HEK293 (cell line): Measurements from ENCODE around the gene OSBP.

Experiments
- EGR2 ChIP-seq: fragments of 450-650 bp; formaldehyde crosslinking; IDR thresholded peaks from 2 replicates; pipeline ENCODE4 v1.5.1; 2016; ENCODE audit warnings: low read depth, missing biosample characterization, missing genetic modification characterization
- FEZF1 ChIP-seq: fragments of 450-650 bp; formaldehyde crosslinking; IDR thresholded peaks from 2 replicates; pipeline ENCODE4 v1.5.1; 2016; ENCODE audit warnings: missing biosample characterization, missing genetic modification characterization
- GFI1B ChIP-seq: fragments of 450-650 bp; formaldehyde crosslinking; IDR thresholded peaks from 2 replicates; pipeline ENCODE4 v1.5.1; 2016; ENCODE audit warnings: missing biosample characterization, missing genetic modification characterization
- GLIS1 ChIP-seq: fragments of 450-650 bp; formaldehyde crosslinking; IDR thresholded peaks from 2 replicates; pipeline ENCODE4 v1.5.1; 2016; ENCODE audit warnings: missing biosample characterization, missing genetic modification characterization
- GLIS2 ChIP-seq: fragments of 450-650 bp; formaldehyde crosslinking; IDR thresholded peaks from 2 replicates; pipeline ENCODE4 v1.5.1; 2016; ENCODE audit warnings: missing biosample characterization, missing genetic modification characterization
- HOXC10 ChIP-seq: sonication (generic); formaldehyde crosslinking; IDR thresholded peaks from 2 replicates; pipeline ENCODE4 v1.8.1; 2023; ENCODE audit warnings: mild to moderate bottlenecking, missing genetic modification reagents
- MEIS1 ChIP-seq: sonication (generic); formaldehyde crosslinking; IDR thresholded peaks from 2 replicates; pipeline ENCODE4 v1.8.1; 2022; ENCODE audit warnings: missing genetic modification reagents, mild to moderate bottlenecking, borderline replicate concordance
- PRDM10 ChIP-seq: fragments of 450-650 bp; formaldehyde crosslinking; IDR thresholded peaks from 2 replicates; pipeline ENCODE4 v1.5.1; 2016; ENCODE audit warnings: missing biosample characterization, missing genetic modification characterization
- ZBTB48 ChIP-seq: fragments of 450-650 bp; formaldehyde crosslinking; IDR thresholded peaks from 2 replicates; pipeline ENCODE4 v1.5.1; 2016; ENCODE audit warnings: missing biosample characterization, missing genetic modification characterization
- ZFHX2 ChIP-seq: fragments of 450-650 bp; formaldehyde crosslinking; conservative IDR thresholded peaks from 2 replicates; pipeline ENCODE4 v1.5.1; 2016; ENCODE audit warnings: missing biosample characterization, missing genetic modification characterization
- ZNF175 ChIP-seq: fragments of 450-650 bp; formaldehyde crosslinking; IDR thresholded peaks from 2 replicates; pipeline ENCODE4 v1.5.1; 2016; ENCODE audit warnings: missing biosample characterization, missing genetic modification characterization
- ZNF19 ChIP-seq: fragments of 450-650 bp; formaldehyde crosslinking; IDR thresholded peaks from 2 replicates; pipeline ENCODE4; 2016; ENCODE audit warnings: missing biosample characterization, missing genetic modification characterization, low read depth
- ZNF202 ChIP-seq: fragments of 450-650 bp; formaldehyde crosslinking; IDR thresholded peaks from 2 replicates; pipeline ENCODE4 v1.5.1; 2016; ENCODE audit warnings: missing biosample characterization, missing genetic modification characterization, borderline replicate concordance
- ZNF248 ChIP-seq: fragments of 450-650 bp; formaldehyde crosslinking; IDR thresholded peaks from 2 replicates; pipeline ENCODE4 v1.5.1; 2017; ENCODE audit warnings: missing biosample characterization, missing genetic modification characterization
- ZNF292 ChIP-seq: fragments of 450-650 bp; formaldehyde crosslinking; IDR thresholded peaks from 2 replicates; pipeline ENCODE4 v1.5.1; 2016; ENCODE audit warnings: low read depth, missing biosample characterization, missing genetic modification characterization, borderline replicate concordance
- ZNF341 ChIP-seq: fragments of 450-650 bp; formaldehyde crosslinking; IDR thresholded peaks from 2 replicates; pipeline ENCODE4; 2016; ENCODE audit warnings: low read depth, missing biosample characterization, missing genetic modification characterization
- ZNF391 ChIP-seq: fragments of 450-650 bp; formaldehyde crosslinking; IDR thresholded peaks from 2 replicates; pipeline ENCODE4 v1.5.1; 2016; ENCODE audit warnings: low read depth, missing biosample characterization, missing genetic modification characterization, borderline replicate concordance
- ZNF426 ChIP-seq: fragments of 450-650 bp; formaldehyde crosslinking; IDR thresholded peaks from 2 replicates; pipeline ENCODE4 v1.5.1; 2017; ENCODE audit warnings: missing biosample characterization, missing genetic modification characterization, mild to moderate bottlenecking, inconsistent platforms, moderate library complexity
- ZNF549 ChIP-seq: fragments of 450-650 bp; IDR thresholded peaks from 2 replicates; pipeline ENCODE4 v1.5.1; 2018; ENCODE audit warnings: missing biosample characterization, missing genetic modification characterization, mild to moderate bottlenecking, inconsistent platforms, moderate library complexity
- ZNF560 ChIP-seq: fragments of 450-650 bp; formaldehyde crosslinking; IDR thresholded peaks from 2 replicates; pipeline ENCODE4 v1.5.1; 2017; ENCODE audit warnings: missing biosample characterization, missing genetic modification characterization, borderline replicate concordance
- ZNF561 ChIP-seq: fragments of 450-650 bp; IDR thresholded peaks from 2 replicates; pipeline ENCODE4 v1.5.1; 2018; ENCODE audit warnings: missing biosample characterization, missing genetic modification characterization, borderline replicate concordance
- ZNF571 ChIP-seq: fragments of 450-650 bp; formaldehyde crosslinking; IDR thresholded peaks from 2 replicates; pipeline ENCODE4 v1.5.0; 2017; ENCODE audit warnings: missing biosample characterization, missing genetic modification characterization
- ZNF600 ChIP-seq: fragments of 450-650 bp; formaldehyde crosslinking; IDR thresholded peaks from 2 replicates; pipeline ENCODE4 v1.5.1; 2016; ENCODE audit warnings: missing biosample characterization, missing genetic modification characterization
- ZNF629 ChIP-seq: fragments of 450-650 bp; formaldehyde crosslinking; IDR thresholded peaks from 2 replicates; pipeline ENCODE4 v1.5.1; 2017; ENCODE audit warnings: missing biosample characterization, missing genetic modification characterization
- ZNF664 ChIP-seq: fragments of 450-650 bp; formaldehyde crosslinking; IDR thresholded peaks from 2 replicates; pipeline ENCODE4 v1.5.1; 2016; ENCODE audit warnings: missing biosample characterization, missing genetic modification characterization
- ZNF707 ChIP-seq: fragments of 450-650 bp; formaldehyde crosslinking; IDR thresholded peaks from 2 replicates; pipeline ENCODE4 v1.5.1; 2016; ENCODE audit warnings: missing biosample characterization, missing genetic modification characterization
- ZNF768 ChIP-seq: fragments of 450-650 bp; formaldehyde crosslinking; IDR thresholded peaks from 2 replicates; pipeline ENCODE4 v1.5.1; 2018; ENCODE audit warnings: missing biosample characterization, mild to moderate bottlenecking, missing genetic modification characterization
- TF ChIP-seq, protein P1 (sequence below): fragments of 450-650 bp; formaldehyde crosslinking; IDR thresholded peaks from 2 replicates; pipeline ENCODE4 v1.5.0; 2017; ENCODE audit warnings: missing biosample characterization, missing genetic modification characterization, borderline replicate concordance
- TF ChIP-seq, protein P2 (sequence below): fragments of 450-650 bp; formaldehyde crosslinking; IDR thresholded peaks from 2 replicates; pipeline ENCODE4 v1.5.1; 2016; ENCODE audit warnings: missing biosample characterization, missing genetic modification characterization
- TF ChIP-seq, protein P3 (sequence below): fragments of 450-650 bp; formaldehyde crosslinking; IDR thresholded peaks from 2 replicates; pipeline ENCODE4 v1.5.1; 2016; ENCODE audit warnings: missing biosample characterization, missing genetic modification characterization
- TF ChIP-seq, protein P4 (sequence below): fragments of 450-650 bp; formaldehyde crosslinking; IDR thresholded peaks from 2 replicates; pipeline ENCODE4 v1.5.1; 2016; ENCODE audit warnings: missing biosample characterization, missing genetic modification characterization

Gene OSBP

GRCh38 chr11:59560290-59560701 is 55.3 kb downstream of the OSBP start (continued):
- TF ChIP-seq EGR2 (tag by site-specific recombination) (no peak), ZNF292 (tag by site-specific recombination) (no peak), ZNF391 (tag by site-specific recombination) (peak; percentile 51; the same call in 1 of the 2 replicates), ZNF561 (no peak), FEZF1 (tag by site-specific recombination) (no peak), ZBTB48 (no peak), ZNF707 (tag by site-specific recombination) (no peak), ZNF426 (no peak), ZNF248 (no peak), GFI1B (tag by site-specific recombination) (no peak), GLIS1 (no peak), ZFHX2 (tag by site-specific recombination) (no peak), ZNF664 (tag by site-specific recombination) (0 out of 2 replicates have a peak, but pooled peaks have one; percentile 6), ZNF175 (tag by site-specific recombination) (no peak), ZNF19 (tag by site-specific recombination) (no peak), ZNF629 (tag by site-specific recombination) (no peak), HOXC10 (CRISPR knock-in tag) (no peak), ZNF571 (tag by site-specific recombination) (no peak), ZNF202 (no peak), ZNF768 (tag by site-specific recombination) (no peak), MEIS1 (CRISPR knock-in tag) (no peak), ZNF560 (tag by site-specific recombination) (no peak), GLIS2 (tag by site-specific recombination) (no peak), ZNF600 (tag by site-specific recombination) (no peak), PRDM10 (peak; percentile 63), ZNF341 (tag by site-specific recombination) (no peak), ZNF549 (no peak)
- TF ChIP-seq, protein P1, sequence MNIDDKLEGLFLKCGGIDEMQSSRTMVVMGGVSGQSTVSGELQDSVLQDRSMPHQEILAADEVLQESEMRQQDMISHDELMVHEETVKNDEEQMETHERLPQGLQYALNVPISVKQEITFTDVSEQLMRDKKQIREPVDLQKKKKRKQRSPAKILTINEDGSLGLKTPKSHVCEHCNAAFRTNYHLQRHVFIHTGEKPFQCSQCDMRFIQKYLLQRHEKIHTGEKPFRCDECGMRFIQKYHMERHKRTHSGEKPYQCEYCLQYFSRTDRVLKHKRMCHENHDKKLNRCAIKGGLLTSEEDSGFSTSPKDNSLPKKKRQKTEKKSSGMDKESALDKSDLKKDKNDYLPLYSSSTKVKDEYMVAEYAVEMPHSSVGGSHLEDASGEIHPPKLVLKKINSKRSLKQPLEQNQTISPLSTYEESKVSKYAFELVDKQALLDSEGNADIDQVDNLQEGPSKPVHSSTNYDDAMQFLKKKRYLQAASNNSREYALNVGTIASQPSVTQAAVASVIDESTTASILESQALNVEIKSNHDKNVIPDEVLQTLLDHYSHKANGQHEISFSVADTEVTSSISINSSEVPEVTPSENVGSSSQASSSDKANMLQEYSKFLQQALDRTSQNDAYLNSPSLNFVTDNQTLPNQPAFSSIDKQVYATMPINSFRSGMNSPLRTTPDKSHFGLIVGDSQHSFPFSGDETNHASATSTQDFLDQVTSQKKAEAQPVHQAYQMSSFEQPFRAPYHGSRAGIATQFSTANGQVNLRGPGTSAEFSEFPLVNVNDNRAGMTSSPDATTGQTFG (tag by site-specific recombination), result no peak
- TF ChIP-seq, protein P2, sequence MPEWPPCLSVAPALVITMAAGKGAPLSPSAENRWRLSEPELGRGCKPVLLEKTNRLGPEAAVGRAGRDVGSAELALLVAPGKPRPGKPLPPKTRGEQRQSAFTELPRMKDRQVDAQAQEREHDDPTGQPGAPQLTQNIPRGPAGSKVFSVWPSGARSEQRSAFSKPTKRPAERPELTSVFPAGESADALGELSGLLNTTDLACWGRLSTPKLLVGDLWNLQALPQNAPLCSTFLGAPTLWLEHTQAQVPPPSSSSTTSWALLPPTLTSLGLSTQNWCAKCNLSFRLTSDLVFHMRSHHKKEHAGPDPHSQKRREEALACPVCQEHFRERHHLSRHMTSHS, result no peak
- TF ChIP-seq, protein P3, sequence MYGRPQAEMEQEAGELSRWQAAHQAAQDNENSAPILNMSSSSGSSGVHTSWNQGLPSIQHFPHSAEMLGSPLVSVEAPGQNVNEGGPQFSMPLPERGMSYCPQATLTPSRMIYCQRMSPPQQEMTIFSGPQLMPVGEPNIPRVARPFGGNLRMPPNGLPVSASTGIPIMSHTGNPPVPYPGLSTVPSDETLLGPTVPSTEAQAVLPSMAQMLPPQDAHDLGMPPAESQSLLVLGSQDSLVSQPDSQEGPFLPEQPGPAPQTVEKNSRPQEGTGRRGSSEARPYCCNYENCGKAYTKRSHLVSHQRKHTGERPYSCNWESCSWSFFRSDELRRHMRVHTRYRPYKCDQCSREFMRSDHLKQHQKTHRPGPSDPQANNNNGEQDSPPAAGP (tag by site-specific recombination), result no peak
- TF ChIP-seq, protein P4, sequence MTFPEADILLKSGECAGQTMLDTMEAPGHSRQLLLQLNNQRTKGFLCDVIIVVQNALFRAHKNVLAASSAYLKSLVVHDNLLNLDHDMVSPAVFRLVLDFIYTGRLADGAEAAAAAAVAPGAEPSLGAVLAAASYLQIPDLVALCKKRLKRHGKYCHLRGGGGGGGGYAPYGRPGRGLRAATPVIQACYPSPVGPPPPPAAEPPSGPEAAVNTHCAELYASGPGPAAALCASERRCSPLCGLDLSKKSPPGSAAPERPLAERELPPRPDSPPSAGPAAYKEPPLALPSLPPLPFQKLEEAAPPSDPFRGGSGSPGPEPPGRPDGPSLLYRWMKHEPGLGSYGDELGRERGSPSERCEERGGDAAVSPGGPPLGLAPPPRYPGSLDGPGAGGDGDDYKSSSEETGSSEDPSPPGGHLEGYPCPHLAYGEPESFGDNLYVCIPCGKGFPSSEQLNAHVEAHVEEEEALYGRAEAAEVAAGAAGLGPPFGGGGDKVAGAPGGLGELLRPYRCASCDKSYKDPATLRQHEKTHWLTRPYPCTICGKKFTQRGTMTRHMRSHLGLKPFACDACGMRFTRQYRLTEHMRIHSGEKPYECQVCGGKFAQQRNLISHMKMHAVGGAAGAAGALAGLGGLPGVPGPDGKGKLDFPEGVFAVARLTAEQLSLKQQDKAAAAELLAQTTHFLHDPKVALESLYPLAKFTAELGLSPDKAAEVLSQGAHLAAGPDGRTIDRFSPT (tag by site-specific recombination), result no peak
